NCI-H2171 (cell line): Measurements from ENCODE around the gene ZEB2.

Experiments used
- DNase-seq: peaks from one replicate; lab custom pipeline; 2025; lab: John Stamatoyannopoulos, UW

The ZEB2 gene

DNA sequence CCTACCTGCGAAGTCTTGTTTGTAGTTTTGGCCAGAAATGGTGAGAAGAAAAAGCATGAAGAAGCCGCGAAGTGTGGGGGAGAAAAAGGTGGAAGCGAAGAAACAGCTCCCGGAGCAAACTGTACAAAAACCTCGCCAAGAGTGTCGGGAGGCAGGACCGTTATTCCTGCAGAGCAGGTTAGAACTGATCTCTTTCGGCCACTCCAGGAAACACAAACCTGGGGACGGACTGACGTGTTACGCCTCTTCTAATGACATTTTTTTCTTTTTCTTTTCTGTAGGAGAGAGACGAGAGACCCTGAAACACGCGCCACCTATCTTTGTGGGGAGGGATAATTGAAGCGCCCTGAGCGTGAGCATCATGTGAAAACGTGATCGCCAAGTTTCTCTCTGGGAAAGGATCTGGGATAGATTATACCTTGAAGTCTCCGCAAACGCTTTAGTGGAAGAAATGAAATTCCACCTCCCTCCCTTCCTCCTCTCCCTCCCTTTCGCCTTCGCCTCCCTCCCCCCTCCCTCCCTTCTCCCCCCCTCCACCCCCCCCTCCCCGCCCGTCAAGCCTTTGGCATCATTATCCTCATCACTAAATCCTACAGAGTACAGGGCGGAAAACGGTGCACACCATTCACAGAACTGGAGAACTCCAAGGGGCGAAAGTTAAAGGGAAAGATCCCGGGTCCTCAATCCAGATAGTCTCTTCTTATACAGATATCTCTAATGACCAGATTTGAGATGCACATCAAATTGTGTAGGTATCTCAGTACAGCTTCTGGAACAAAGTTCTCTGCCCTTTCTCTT lies at the start of gene ZEB2:
TSS of gene ZEB2 (minus strand) at position 186 of the 798 bp plus-strand sequence. CDS start 2,769 bp downstream, outside the sequence.
- DNase-seq: no peak

DNA sequence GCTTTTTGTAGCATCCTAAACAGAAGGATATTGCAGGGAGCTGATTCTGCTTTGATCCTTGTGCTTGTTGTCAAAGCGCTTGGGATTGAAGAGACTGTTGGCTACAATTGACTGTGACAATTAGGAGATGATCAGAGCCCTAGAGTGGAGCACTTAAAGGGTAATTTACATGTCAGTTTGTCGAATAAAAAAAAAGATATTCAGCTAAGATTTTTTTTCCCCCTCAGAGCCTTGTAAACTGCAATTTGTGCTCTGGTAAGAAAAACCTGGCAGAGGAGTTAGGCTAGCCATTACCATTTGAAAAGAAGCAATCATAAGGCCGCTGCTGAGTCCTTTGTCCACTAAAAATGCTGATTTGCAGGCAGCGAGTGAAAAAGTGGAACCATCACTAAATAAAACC lies 47.8 kb upstream of the ZEB2 start:
- DNase-seq: no peak

DNA sequence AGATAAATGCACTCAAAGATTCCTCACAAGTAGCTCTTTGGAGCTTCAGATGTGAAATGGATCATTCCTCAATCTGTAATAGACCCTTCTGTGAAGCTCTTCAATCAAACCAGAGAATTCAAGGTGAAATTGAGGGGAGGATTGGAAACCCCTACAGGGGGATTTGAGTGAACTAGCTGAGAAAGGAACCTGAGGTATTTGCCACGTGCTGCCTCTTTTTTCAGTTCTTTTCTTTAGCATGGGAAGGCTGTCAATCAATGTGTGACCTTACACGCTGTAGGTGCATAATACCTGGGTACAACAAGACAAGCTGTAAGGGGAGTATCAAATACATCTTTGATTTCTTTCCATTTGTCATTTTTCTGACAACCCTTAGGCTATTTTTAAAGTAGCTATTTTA lies 46.5 kb upstream of the ZEB2 start:
- no peak for DNase-seq

DNA sequence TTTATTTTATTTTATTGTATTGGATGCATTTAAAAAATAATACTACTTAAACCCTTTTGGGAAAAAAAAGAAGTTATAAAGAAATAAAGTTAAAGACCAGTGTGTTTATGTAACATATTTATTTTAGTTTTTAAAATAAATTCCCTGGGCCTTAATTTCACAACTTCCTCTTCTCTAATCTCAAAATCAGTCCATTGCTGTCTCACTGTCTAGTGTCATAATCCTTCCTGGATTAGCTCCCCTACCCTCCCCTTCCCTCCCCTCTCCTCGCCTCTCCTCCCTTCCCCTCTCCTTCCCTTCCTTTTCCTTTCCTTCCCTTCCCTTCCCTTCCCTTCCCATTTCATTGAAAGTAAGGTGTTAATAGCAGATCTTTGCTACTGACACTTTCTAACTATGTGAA lies 40.3 kb upstream of the ZEB2 start:
- no peak for DNase-seq

DNA sequence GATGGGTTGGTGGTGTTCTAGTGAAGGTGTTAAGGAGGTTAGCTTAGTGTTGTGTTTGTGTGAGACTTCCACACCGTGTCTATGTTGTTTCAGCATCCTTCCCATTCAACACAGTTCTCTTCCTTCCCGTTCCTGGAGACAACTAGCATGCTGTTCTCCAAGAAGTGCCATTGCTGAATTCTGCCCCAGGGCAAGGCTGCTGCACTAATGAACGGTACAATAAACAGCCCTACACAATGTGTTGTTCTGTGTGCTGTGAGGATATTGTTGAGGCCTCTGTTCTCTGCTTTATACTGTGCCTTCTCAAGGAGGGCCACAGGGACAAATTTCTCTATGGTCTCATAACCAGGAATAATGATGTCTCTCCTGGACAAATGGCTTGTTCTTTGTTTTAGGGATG lies 39.8 kb upstream of the ZEB2 start:
- no peak for DNase-seq

DNA sequence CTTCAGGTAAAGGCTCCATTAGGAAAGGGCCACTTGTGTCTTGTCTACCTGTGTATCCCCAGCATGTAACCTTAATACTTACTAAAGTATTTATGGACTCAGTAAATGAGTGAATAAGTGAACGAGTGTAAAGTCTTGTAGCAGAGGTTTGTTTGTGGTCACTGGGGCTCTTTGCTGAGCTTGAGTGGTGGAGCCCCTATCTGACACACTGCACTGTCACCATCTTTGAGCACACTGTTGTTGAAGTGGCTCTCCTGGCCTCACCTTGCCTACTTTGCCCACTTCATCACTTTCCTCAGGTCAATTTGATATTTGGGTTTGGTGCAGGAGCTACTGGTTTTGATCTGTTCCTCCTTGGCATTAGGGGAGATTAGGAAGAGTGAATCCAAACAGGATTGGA lies 39.3 kb upstream of the ZEB2 start:
- DNase-seq: no peak

DNA sequence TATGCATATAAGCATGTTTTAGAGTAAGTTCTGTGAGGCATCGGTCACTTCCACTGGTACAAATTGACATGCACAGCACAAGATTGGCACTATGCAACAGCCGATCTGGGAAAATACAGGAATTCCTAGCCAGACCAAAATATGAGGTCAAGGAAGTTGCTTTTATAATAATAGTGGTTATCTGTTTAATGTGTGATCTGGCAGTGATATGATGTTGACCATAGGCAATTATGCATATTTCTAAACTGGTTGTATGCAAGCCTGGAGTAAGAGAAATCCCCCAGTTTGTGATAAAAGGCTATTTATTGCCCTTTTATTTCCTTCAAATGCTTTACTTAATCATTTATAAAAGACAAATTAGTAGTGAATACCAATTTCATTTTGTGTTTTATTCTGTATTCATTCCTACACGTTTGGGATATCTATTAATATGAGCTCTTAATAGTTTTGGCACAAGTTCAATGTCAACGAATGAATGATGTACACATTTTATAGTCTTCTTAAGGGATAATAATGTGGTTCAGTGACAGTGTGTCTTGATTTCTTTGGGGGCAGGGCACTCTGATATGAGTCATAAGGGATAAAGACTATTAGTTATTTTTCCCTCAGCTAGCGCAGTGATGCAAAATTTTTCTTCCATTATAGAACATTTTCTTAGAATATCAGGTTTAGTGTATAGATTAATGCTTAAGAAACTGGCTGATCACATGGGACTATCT lies 34.7 kb upstream of the ZEB2 start:
- DNase-seq: no peak

DNA sequence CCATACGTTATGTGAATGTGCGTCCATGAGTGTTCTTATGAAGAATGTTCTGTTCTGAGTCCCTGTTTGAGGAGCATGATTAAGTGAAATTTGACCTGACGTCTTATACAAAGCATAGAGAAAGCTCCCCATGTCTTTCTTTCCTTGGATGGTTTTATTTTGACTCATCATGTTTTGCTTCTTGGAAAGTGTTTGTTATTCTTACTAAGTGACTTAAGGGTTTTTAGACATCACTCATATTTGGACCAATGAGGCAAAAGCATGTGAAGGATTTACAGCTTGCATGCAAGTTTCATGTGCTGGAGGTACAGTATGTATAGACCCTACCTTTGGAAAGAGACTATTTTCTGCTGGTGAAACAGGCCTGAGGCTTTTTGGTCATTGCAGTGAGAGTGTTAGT lies 33.5 kb upstream of the ZEB2 start:
- DNase-seq: no peak

DNA sequence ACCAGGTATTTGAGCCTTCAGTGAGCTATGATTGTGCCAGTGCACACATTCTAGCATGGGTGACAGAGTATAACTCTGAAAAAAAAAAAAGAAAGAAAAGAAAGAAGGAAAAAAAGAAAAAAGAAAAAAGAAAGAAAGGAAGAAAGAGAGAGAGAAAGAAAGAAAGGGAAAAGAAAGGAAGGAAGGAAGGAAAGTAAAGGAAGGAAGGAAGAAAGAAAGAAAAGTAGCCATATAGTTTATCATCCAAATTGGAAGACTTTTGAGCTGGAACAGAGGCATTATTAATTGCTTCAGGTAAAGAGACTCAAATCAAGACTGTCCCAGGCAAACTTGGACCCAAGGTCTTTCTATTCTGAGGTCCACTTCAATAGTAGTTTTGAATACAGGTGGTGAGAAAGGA lies 32.9 kb upstream of the ZEB2 start:
- no peak for DNase-seq

DNA sequence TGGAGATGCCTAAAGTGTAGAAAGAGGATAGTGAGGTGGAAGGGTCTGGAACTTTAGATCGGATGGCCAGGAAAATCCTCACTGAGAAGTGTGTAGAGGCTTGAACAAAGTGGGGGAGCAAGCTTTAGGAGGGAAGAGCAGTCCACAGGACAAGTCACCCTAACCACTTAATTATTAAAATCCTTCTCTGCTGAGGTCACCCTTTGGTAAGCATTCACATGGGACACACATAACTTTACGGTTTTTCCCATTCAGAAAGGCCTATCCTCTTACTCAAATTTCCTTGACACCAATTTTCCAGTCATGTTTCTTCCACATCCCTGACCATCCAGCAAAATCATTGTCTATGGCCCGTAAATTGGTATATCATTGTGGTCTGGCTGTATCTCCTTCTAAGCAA lies 31.0 kb upstream of the ZEB2 start:
- no peak for DNase-seq

DNA sequence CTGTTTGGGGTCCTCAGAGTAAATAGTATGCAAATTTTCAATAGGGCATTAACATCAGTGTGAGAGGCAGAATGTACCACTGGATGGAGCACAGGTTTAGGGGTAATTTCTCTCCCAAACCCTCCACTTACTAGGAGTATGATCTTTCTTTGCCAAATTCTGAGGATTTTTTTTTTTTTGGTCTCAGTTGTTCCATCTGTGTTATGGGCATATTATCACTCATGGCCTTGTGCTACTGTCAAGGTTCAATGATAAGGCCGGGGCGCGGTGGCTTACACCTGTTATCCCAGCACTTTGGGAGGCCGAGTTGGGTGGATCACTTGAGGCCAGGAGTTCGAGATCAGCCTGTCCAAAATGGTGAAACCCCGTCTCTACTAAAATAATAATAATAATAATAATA lies 30.2 kb upstream of the ZEB2 start:
- DNase-seq: no peak

DNA sequence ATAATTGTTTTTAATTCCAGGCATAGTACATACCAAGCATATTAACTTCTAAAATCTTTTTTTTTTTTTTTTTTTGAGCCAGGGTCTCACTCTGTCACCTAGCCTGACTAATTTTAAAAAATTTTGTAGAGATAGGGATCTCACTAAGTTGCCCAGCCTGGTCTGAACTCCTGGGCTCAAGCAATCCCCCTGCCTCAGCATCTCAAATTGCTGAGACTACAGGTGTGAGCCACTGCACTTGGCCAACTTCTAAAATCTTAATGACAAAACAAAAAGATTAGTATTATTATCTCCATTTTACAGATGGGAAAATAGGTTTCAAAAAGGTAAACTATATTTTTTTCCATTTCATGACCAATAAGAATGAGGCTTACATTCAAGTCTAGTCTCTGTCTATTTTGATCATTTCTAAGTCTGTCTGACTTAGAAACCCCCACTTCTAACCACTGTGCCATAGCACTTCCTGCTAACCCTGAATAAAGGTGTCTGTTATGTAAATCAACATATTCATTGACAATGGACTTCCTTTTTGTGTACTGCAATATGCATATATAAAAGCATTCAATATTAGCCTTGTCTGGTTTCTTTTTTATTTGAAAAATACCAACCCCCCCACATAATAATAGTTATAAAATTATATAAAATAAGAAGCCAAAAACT lies 28.7 kb upstream of the ZEB2 start:
- no peak for DNase-seq

DNA sequence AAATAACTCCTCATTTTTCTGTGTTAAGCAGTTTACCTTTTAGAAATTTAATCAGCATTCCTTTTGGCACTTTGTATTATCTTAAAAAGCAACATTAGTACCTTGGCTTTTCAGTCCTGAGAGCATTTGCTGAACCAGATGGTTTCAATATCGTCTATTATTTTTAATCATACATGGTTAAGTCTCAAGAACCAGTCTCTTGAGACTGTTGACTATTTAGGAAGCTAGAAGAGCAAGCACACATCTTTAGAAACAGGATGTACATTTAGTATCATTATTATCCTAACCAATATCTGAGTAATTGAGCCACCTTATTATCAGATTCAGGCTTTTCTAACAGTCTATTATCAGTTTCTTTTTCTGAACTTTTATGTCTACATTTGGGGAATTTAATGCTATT lies 28.2 kb upstream of the ZEB2 start:
- DNase-seq: peak; percentile 61

DNA sequence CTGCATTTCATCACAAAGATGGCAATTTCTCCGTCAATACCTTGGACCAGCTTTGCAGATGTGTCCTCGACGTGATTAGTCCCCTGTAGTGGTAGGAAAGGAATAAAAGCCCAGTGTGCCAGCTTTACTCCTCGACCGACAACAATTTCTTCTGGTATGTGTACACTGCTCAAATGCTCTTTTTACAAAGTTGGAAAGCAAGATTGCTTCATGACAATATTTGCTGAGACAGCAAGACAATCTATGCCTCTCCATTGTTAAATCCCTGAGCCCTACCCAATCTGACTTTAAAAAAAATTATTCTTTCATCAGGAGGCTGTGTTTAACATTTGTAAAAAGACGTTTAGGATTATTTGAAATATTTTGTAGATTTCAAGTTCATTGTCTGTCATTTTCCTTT lies 27.6 kb upstream of the ZEB2 start:
- no peak for DNase-seq

DNA sequence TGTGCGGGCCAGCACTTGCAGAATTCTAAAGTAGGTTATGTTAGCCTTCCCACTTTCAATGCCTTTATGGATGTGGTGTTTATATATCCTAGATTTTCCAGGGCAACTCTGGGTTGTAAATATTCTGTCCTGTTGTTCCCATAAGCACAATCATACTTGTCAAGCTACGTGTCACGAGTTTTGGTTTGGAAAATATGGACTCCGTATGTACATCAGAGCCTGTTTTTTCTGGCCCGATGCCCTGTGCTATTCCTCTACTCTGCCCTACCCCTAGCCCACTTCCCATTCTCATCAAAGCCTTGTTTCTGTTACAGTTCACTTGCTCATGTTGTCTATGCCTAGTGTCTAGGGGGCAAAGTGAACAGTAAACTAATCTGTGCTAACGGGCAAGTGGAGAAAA lies 27.0 kb upstream of the ZEB2 start:
- no peak for DNase-seq

DNA sequence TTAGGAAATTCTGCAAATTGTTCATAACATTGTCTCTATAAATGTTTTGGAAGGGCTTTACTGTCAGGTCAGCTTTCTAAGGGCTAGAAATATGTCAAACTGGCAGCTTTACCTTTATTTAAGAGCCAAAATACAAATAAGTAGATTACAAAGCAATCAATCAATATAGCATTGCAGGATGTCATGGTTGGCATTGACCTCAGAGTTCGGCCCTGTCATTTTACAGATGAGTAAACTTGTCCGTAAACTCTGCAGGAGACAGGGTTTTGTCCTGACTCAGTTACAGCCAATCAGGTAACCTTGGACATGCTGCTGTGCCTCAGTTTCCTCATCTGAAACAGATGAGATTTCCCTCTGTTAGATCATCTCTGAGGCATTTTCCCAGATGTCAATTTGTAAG lies 25.9 kb upstream of the ZEB2 start:
- DNase-seq: no peak

DNA sequence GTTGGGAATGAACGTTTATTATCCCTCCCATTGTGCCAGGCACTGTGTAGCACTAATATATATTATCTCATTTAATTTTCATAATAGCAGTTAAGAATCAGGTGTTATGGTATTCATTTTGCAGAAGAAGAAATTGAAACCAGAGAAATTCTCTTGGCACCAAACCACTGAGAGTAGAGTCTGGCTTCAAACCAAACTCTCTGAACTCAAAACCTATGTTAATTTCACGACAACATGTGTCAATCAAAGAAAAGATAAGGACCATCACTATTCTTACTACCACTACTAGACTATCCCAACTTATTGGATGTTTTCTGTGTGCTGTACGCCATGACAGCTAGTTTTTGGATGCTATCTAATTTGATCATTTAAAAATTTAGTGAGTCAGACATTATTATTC lies 24.1 kb upstream of the ZEB2 start:
- DNase-seq: no peak

DNA sequence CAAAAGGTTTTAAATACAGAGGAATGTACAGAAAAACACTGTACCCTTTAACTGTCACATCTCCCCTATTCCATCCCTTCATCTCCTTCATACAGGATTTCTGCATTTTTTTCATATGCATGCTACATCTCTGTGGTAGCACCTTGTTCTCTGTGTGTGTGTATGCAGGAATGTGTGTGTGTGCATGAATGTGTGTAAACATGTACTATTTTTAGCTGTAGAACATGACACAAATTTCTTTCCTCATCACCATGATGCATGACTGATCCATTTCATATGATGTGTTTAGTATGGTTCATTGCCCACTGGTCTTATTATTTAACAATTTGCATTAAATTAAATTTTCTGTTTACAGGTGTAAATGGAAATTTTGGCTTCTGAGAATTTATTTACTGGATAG lies 21.5 kb upstream of the ZEB2 start:
- no peak for DNase-seq

DNA sequence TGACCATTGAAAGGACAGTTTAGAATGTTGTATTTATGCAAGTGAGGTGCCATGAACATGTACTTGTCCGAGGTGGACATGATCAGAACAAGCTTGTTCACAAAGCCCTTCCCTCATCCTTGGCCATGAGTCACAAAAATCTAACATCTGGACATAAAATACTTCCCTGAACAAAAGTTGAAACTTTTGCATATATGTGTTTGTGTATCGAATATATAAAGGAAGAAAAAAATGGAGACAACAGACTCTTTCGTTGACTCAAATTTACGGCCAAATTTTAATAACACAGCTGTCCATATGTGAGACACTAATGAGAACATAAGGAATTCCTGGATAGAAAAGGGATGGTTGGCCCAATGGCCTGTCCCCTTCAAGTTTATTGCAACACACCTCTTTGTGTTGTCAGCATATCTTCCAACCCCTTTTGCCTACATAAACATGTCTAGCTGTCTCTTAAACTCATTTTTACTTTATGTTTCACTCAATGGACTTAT lies 19.4 kb upstream of the ZEB2 start:
- no peak for DNase-seq

DNA sequence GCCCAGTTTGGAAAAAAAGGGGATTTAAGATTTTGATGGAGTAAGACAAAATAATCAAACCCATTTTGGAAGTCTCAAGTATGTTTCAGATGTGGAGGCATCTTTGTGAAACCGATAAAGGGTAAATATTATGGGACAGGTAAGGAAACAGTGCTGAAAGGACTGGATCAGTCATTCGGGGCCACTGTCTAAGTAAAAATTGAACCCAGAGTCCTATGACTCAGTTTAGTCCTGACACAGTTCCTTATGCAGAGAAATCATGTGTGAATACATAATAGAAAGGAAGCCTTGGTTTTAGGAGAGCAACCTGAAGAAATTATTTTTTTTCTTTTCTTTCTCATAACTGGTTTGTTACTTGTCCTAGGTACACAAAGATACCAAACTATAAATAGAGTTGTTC lies 15.4 kb upstream of the ZEB2 start:
- DNase-seq: no peak

DNA sequence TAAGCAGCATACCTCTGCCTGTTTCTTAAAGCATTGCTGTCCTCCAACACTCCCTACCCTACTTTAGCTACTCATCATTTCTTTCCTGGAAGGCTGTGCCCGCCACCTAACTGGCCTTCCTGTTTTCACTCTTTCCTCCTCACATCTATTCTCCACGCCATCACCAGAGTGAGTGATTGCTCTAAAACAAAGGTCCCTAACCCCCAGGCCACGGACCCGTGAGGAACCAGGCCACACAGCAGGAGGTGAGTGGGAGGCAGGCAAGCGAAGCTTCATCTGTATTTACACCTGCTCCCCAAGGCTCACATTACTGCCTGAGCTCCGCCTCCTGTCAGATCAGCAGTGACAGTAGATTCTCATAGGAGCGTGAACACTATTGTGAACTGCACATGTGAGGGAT lies 13.3 kb upstream of the ZEB2 start:
- DNase-seq: no peak

DNA sequence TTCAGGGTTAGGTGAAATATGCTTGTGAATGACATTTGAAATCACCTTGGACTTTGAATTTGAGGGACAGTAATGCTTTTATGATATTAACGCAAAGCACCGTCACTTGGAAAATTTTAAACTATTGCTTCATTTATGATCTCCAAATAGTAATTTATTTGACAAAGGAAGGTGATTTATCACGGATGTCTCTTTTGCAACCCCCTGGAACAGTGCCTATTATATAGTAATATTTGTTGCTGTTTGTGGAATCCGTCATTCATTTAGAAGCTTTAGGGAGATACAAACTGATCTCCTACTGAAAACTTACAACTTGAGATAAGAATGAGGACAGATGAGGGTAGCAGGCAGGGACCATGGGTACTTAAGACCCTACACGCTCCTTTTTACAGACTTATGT lies 10.7 kb upstream of the ZEB2 start:
- DNase-seq: no peak

DNA sequence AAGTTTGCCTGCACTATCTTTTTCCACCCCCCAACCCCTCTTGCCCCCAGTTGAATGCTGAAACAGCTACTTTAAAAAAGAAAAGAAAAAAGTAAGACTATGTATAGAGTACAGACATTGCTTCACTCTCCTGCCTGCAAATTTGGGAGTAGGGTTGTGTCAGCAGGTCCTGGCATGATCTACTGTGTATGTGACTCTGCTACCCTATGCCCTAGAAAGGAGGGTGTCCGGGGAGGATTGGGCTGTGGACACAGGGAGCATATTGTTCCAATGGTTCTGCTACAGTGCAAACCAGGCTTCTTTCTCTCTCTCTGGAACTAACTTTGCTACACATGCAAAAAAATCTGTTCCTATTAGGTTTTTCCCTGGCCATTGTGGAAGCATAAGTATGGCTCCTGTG lies 9.9 kb upstream of the ZEB2 start:
- DNase-seq: no peak
